Activated T-cell treated with anti-CD3 and anti-CD28 coated beads, Interleukin-2, amount 50 U/mL, for 24 hours (primary cell): ENCODE measurements around the gene OR6S1.
"Not testable (repeated sequence)": the region's sequence is repeated elsewhere in the genome, so short reads cannot be mapped to it uniquely, and the experiment has no call there.

Experiments used
- DNase-seq: peaks from one replicate; pipeline ENCODE4 v3.0.0-alpha.2; 2020
- H3K27ac Mint-ChIP-seq: 2 replicates; pipeline ENCODE4 v1.8.0; 2020; ENCODE audit warnings: mild to moderate bottlenecking, mixed read lengths
- H3K27me3 Mint-ChIP-seq: 2 replicates; pipeline ENCODE4 v1.8.0; 2020; ENCODE audit warnings: mixed read lengths
- H3K36me3 Mint-ChIP-seq: 2 replicates; pipeline ENCODE4 v1.8.0; 2020; ENCODE audit warnings: low read depth, mixed read lengths
- H3K4me1 Mint-ChIP-seq: 2 replicates; pipeline ENCODE4 v1.8.0; 2020; ENCODE audit warnings: low read depth, mixed read lengths
- H3K4me3 Mint-ChIP-seq: 2 replicates; pipeline ENCODE4 v1.8.0; 2020; ENCODE audit warnings: mild to moderate bottlenecking, moderate library complexity, mixed read lengths
- H3K9me3 Mint-ChIP-seq: 2 replicates; pipeline ENCODE4 v1.8.0; 2020; ENCODE audit warnings: mixed read lengths

The OR6S1 gene

GRCh38 chr14:20601522-20601921, 40.0 kb downstream of the OR6S1 start:
- H3K4me3 Mint-ChIP-seq, result no peak overlapping the region
- no peaks in the 10 kb centered on the region for H3K9me3 Mint-ChIP-seq
- no peak overlapping the region for H3K27ac Mint-ChIP-seq
- DNase-seq, result no peak
- H3K27me3 Mint-ChIP-seq, result no peaks in the 10 kb centered on the region
- H3K4me1 Mint-ChIP-seq, result no peaks in the 10 kb centered on the region
- no peaks in the 10 kb centered on the region for H3K36me3 Mint-ChIP-seq

GRCh38 chr14:20597108-20597507, 44.4 kb downstream of the OR6S1 start:
- Mint-ChIP-seq H3K4me1 (peaks cover 3% of the 10 kb centered on the region), H3K27me3 (peaks cover 2% of the 10 kb centered on the region), H3K9me3 (no peaks in the 10 kb centered on the region), H3K36me3 (no peaks in the 10 kb centered on the region), H3K27ac (no peak overlapping the region), H3K4me3 (no peak overlapping the region)
- DNase-seq, result no peak

GRCh38 chr14:20595726-20596125, 45.8 kb downstream of the OR6S1 start:
- not testable (repeated sequence) for H3K4me1 Mint-ChIP-seq, H3K27me3 Mint-ChIP-seq, DNase-seq, H3K27ac Mint-ChIP-seq, H3K4me3 Mint-ChIP-seq, H3K36me3 Mint-ChIP-seq, H3K9me3 Mint-ChIP-seq

DNA sequence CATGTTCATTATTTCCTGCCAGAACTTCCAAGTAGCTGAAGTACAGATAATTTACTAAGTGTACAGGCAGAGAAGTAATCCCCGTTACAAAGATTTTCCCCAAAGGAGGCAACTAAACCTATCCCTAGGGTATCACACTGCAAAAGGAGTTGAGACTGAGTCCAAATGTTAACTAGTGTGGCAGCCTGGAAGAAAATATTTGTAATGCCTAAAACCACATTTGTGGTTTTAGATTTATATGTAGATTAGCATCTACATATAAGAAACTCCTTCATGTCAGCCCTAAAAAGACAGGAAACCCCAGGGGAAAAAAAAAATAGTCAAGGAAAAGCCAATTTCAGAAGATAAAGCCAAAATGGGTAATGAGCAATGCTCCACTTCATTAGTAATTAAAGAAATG, 48.9 kb downstream of the OR6S1 start:
- H3K4me1 Mint-ChIP-seq, result peaks cover 5% of the 10 kb centered on the region
- H3K9me3 Mint-ChIP-seq, result no peaks in the 10 kb centered on the region
- DNase-seq, result no peak
- H3K27me3 Mint-ChIP-seq, result peaks cover 4% of the 10 kb centered on the region
- no peak overlapping the region for H3K27ac Mint-ChIP-seq
- H3K36me3 Mint-ChIP-seq, result no peaks in the 10 kb centered on the region
- no peak overlapping the region for H3K4me3 Mint-ChIP-seq

DNA sequence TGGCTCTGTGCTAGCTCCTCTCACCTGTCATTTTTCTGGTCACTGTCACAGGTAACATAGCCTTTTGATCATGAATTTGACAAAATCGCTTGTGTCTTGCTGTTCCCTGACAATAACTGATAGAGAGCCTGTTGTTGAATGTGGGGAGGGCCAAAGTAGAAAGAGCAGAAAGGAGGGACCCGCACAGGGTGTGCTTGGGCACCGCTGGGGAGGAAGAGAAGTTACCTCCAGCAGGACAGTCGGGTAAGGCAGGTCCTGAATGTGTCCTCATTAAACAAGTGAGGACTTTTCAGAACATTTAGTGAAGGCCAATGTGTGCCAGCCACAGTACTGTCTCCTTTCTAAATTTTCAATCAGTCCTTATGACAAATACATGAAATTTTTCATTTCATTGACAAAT, 50.3 kb downstream of the OR6S1 start, which contains the start of gene RNASE12:
Gene RNASE12, minus strand, starts transcription at position 142 of the 400 bp plus-strand sequence. CDS start 653 bp downstream, outside the sequence.
- Mint-ChIP-seq H3K4me1 (peaks cover 7% of the 10 kb centered on the region), H3K36me3 (no peaks in the 10 kb centered on the region)

More for the DNA sequence above, 50.3 kb downstream of the OR6S1 start, which contains the start of gene RNASE12:
- H3K4me3 Mint-ChIP-seq, result no peak within 1 kb of the TSS
- H3K27ac Mint-ChIP-seq, result no peak within 1 kb of the TSS
- H3K9me3 Mint-ChIP-seq, result no peaks in the 10 kb centered on the region
- peaks cover 4% of the 10 kb centered on the region for H3K27me3 Mint-ChIP-seq
- DNase-seq, result no peak
